HUES64 (cell line): ENCODE results near the gene LLGL2.
A peak's percentile ranks its signal among the peaks of the same experiment; 100 is the strongest.
"Not testable (repeated sequence)": the region's sequence is repeated elsewhere in the genome, so short reads cannot be mapped to it uniquely, and the experiment has no call there.

Experiments
- H3K27ac ChIP-seq: 2 replicates; pipeline ENCODE4 v1.7.0; 2013; ENCODE audit warnings: low read depth, low read length, inconsistent platforms
- H3K27me3 ChIP-seq: 2 replicates; pipeline ENCODE4 v1.6.1; 2013; ENCODE audit warnings: mild to moderate bottlenecking, low read length; ENCODE audit not compliant: insufficient read depth
- H3K36me3 ChIP-seq: 2 replicates; pipeline ENCODE4 v1.6.1; 2013; ENCODE audit warnings: mild to moderate bottlenecking, low read length; ENCODE audit not compliant: insufficient read depth
- H3K4me1 ChIP-seq: 2 replicates; pipeline ENCODE4 v1.6.1; 2013; ENCODE audit warnings: mild to moderate bottlenecking, low read length, moderate library complexity; ENCODE audit not compliant: insufficient read depth
- H3K4me3 ChIP-seq: 2 replicates; pipeline ENCODE4 v1.5.1; 2013; ENCODE audit warnings: mild to moderate bottlenecking, low read length, moderate library complexity
- H3K9ac ChIP-seq: 2 replicates; pipeline ENCODE4 v1.6.1; 2013; ENCODE audit warnings: mild to moderate bottlenecking, low read depth, low read length
- H3K9me3 ChIP-seq: 2 replicates; pipeline ENCODE4 v1.6.1; 2013; ENCODE audit warnings: low read depth, low read length; ENCODE audit not compliant: insufficient read depth
- WGBS: fragments of 150-250, 120-280 bp; methylation state at CpG from one replicate; pipeline ENCODE4 v1.1.7; 2013; ENCODE audit warnings: missing lambda C conversion rate; 5-methylcytosine and 5-hydroxymethylcytosine counted together

LLGL2 gene

GRCh38 chr17:75518201-75518600 is 7.3 kb upstream of the LLGL2 start:
- Histone ChIP-seq H3K4me1 (0 out of 2 replicates have a peak, but pooled peaks cover 11% of the 10 kb centered on the region), H3K9ac (no peak overlapping the region), H3K4me3 (no peak overlapping the region), H3K27me3 (no peaks in the 10 kb centered on the region), H3K9me3 (no peaks in the 10 kb centered on the region), H3K27ac (no peak overlapping the region), H3K36me3 (peaks cover 38% of the 10 kb centered on the region)
- 94% methylated on average over 3 of the region's 3 CpGs for WGBS

GRCh38 chr17:75518983-75519537 is 6.4 kb upstream of the LLGL2 start:
- no peaks in the 10 kb centered on the region for H3K9me3 ChIP-seq
- no peak overlapping the region for H3K4me3 ChIP-seq
- 85% methylated on average over 7 of the region's 9 CpGs for WGBS
- H3K4me1 ChIP-seq = 0 out of 2 replicates have a peak, but pooled peaks cover 9% of the 10 kb centered on the region
- no peaks in the 10 kb centered on the region for H3K27me3 ChIP-seq
- peaks cover 41% of the 10 kb centered on the region for H3K36me3 ChIP-seq
- H3K9ac ChIP-seq = no peak overlapping the region
- no peak overlapping the region for H3K27ac ChIP-seq

- H3K27me3 ChIP-seq, H3K27ac ChIP-seq, H3K4me3 ChIP-seq, H3K9ac ChIP-seq, H3K9me3 ChIP-seq: not testable (repeated sequence)
- WGBS = 91% methylated on average over 8 of the region's 8 CpGs
- Histone ChIP-seq H3K4me1 (peaks cover 11% of the 10 kb centered on the region; the same call in 1 of the 2 replicates), H3K36me3 (peaks cover 41% of the 10 kb centered on the region)
Measured at GRCh38 chr17:75520413-75520812, 5.1 kb upstream of the LLGL2 start.

GRCh38 chr17:75521290-75521689 is 4.2 kb upstream of the LLGL2 start:
- H3K4me3 ChIP-seq = no peak overlapping the region
- no peak overlapping the region for H3K27ac ChIP-seq
- peaks cover 41% of the 10 kb centered on the region for H3K36me3 ChIP-seq
- H3K9me3 ChIP-seq = no peaks in the 10 kb centered on the region
- H3K27me3 ChIP-seq = peaks cover 7% of the 10 kb centered on the region
- 95% methylated on average over 8 of the region's 8 CpGs for WGBS
- no peak overlapping the region for H3K9ac ChIP-seq
- H3K4me1 ChIP-seq = peaks cover 11% of the 10 kb centered on the region; the same call in 1 of the 2 replicates

GRCh38 chr17:75521951-75522727 is 3.4 kb upstream of the LLGL2 start:
- H3K9ac ChIP-seq = no peak overlapping the region
- H3K36me3 ChIP-seq = peaks cover 41% of the 10 kb centered on the region
- H3K27ac ChIP-seq = no peak overlapping the region
- peaks cover 15% of the 10 kb centered on the region for H3K27me3 ChIP-seq
- peaks cover 15% of the 10 kb centered on the region; the same call in 1 of the 2 replicates for H3K4me1 ChIP-seq
- no peak overlapping the region for H3K4me3 ChIP-seq
- H3K9me3 ChIP-seq = no peaks in the 10 kb centered on the region
- 96% methylated on average over 33 of the region's 33 CpGs for WGBS

- H3K27ac ChIP-seq = no peak overlapping the region
- H3K4me1 ChIP-seq = peaks cover 10% of the 10 kb centered on the region; the same call in 1 of the 2 replicates
- no peak overlapping the region for H3K4me3 ChIP-seq
- no peak overlapping the region for H3K9ac ChIP-seq
- 95% methylated on average over 7 of the region's 7 CpGs for WGBS
- no peaks in the 10 kb centered on the region for H3K9me3 ChIP-seq
- H3K27me3 ChIP-seq = peaks cover 17% of the 10 kb centered on the region
- H3K36me3 ChIP-seq = peaks cover 41% of the 10 kb centered on the region
Measured at GRCh38 chr17:75523647-75524046, 1.9 kb upstream of the LLGL2 start.

- Histone ChIP-seq H3K36me3 (peaks cover 36% of the 10 kb centered on the region), H3K9me3 (no peaks in the 10 kb centered on the region), H3K27me3 (peaks cover 17% of the 10 kb centered on the region), H3K9ac (peak overlapping the region; percentile 90), H3K4me1 (peaks cover 10% of the 10 kb centered on the region; the same call in 1 of the 2 replicates), H3K27ac (peak overlapping the region; percentile 94; the same call in 1 of the 2 replicates), H3K4me3 (peak overlapping the region; percentile 87)
- WGBS = 27% methylated on average over 24 of the region's 24 CpGs
Measured at GRCh38 chr17:75524269-75524969, 1.1 kb upstream of the LLGL2 start.

GRCh38 chr17:75525806-75526554 is 483 bp downstream of the LLGL2 start:
- Histone ChIP-seq H3K9ac (peak overlapping the region; percentile 55), H3K4me1 (peaks cover 10% of the 10 kb centered on the region; the same call in 1 of the 2 replicates), H3K27ac (no peak overlapping the region), H3K4me3 (peak overlapping the region; percentile 87), H3K36me3 (peaks cover 26% of the 10 kb centered on the region), H3K27me3 (peaks cover 17% of the 10 kb centered on the region), H3K9me3 (no peaks in the 10 kb centered on the region)
- 2% methylated on average over 60 of the region's 60 CpGs for WGBS

- Histone ChIP-seq H3K9ac (peak overlapping the region; percentile 55), H3K27ac (no peak overlapping the region), H3K36me3 (peaks cover 18% of the 10 kb centered on the region), H3K9me3 (no peaks in the 10 kb centered on the region), H3K27me3 (peaks cover 17% of the 10 kb centered on the region), H3K4me3 (peak overlapping the region; percentile 87), H3K4me1 (peaks cover 10% of the 10 kb centered on the region; the same call in 1 of the 2 replicates)
- 50% methylated on average over 13 of the region's 13 CpGs for WGBS
Measured at GRCh38 chr17:75526555-75527270, 1.2 kb downstream of the LLGL2 start.
